GM23248 (cell line): ENCODE results near the gene WDR11.

Experiments used
- EZH2 ChIP-seq: fragments of 200-600 bp; sonication (generic); IDR thresholded peaks from 2 replicates; pipeline ENCODE4 v1.6.1; 2018; ENCODE audit warnings: antibody characterized with exemption, mild to moderate bottlenecking; ENCODE audit not compliant: insufficient read depth, poor library complexity, severe bottlenecking
- EZH2phosphoT487 ChIP-seq: fragments of 200-600 bp; sonication (generic); IDR thresholded peaks from 2 replicates; pipeline ENCODE4 v1.6.1; 2018; ENCODE audit warnings: antibody characterized with exemption, moderate library complexity, mild to moderate bottlenecking, low read depth; ENCODE audit not compliant: insufficient read depth

DNA sequence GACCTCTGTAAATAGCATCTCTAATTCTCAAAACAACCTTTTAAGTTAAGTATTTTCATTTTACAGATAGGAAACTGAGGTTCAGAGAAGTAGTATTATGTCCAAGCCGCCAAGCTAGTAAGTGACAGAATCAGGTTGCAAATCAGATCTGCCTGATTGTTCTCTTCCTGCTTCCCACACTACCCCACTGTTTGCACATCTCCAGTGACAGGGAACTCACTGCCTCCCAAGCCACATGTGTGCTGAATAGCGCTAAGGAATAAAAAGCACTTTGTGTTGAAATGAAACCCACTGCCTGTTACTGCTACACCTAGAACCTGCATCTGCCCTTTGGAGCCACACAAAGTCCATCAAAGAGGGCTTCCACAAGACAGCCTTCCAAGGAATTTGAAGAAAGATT, 45.1 kb upstream of the WDR11 start:
- TF ChIP-seq EZH2phosphoT487 (no peak), EZH2 (no peak)
